GM21786 (cell line): ENCODE measurements around the gene KRT4.
"Not testable (repeated sequence)": the region's sequence is repeated elsewhere in the genome, so short reads cannot be mapped to it uniquely, and the experiment has no call there.

ENCODE experiments used
- ATAC-seq: cut with Tn5 transposase; IDR thresholded peaks from one replicate; pipeline ENCODE4 v1.9.1; 2021; ENCODE audit not compliant: unreplicated experiment

Gene KRT4

GRCh38 chr12:52776435-52776834 lies 37.5 kb downstream of the KRT4 start:
- no peak for ATAC-seq

GRCh38 chr12:52774629-52775250 lies 39.2 kb downstream of the KRT4 start:
- ATAC-seq, result no peak

GRCh38 chr12:52772772-52773171 lies 41.1 kb downstream of the KRT4 start:
- ATAC-seq, result no peak

GRCh38 chr12:52772188-52772587 lies 41.7 kb downstream of the KRT4 start:
- no peak for ATAC-seq

- ATAC-seq, result no peak
These were observed 42.4 kb downstream of the KRT4 start for GRCh38 chr12:52771505-52771904.

- ATAC-seq, result no peak
These were observed 42.8 kb downstream of the KRT4 start for GRCh38 chr12:52771088-52771487.

GRCh38 chr12:52769946-52770345 lies 44.0 kb downstream of the KRT4 start:
- no peak for ATAC-seq

- no peak for ATAC-seq
These were observed 44.6 kb downstream of the KRT4 start for GRCh38 chr12:52769354-52769753.

- no peak for ATAC-seq
These were observed 45.3 kb downstream of the KRT4 start for GRCh38 chr12:52768479-52769200.

GRCh38 chr12:52767427-52767826 lies 46.5 kb downstream of the KRT4 start:
- ATAC-seq, result no peak

- ATAC-seq, result no peak
These were observed 46.9 kb downstream of the KRT4 start for GRCh38 chr12:52767020-52767379.

- no peak for ATAC-seq
These were observed 47.4 kb downstream of the KRT4 start for GRCh38 chr12:52766351-52767019.

- ATAC-seq, result no peak
These were observed 48.2 kb downstream of the KRT4 start for GRCh38 chr12:52765702-52766101.

GRCh38 chr12:52763991-52764390 lies 49.9 kb downstream of the KRT4 start:
- ATAC-seq, result no peak

- ATAC-seq, result no peak
These were observed 50.8 kb downstream of the KRT4 start for GRCh38 chr12:52763036-52763659.

- no peak for ATAC-seq
These were observed 52.1 kb downstream of the KRT4 start for GRCh38 chr12:52761802-52762201.

GRCh38 chr12:52761218-52761617 lies 52.7 kb downstream of the KRT4 start:
- ATAC-seq, result not testable (repeated sequence)

- no peak for ATAC-seq
These were observed 53.3 kb downstream of the KRT4 start for GRCh38 chr12:52760623-52761022.

GRCh38 chr12:52759695-52760094 lies 54.2 kb downstream of the KRT4 start:
- no peak for ATAC-seq

- ATAC-seq, result no peak
These were observed 54.7 kb downstream of the KRT4 start for GRCh38 chr12:52759218-52759617.

GRCh38 chr12:52757449-52758176 lies 56.3 kb downstream of the KRT4 start:
- no peak for ATAC-seq
